SK-N-DZ (cell line): ENCODE data around the gene CCDC63.
"Not testable (repeated sequence)": the region's sequence is repeated elsewhere in the genome, so short reads cannot be mapped to it uniquely, and the experiment has no call there.

ENCODE experiments used
- DNase-seq: peaks from one replicate; pipeline ENCODE4 v3.0.0-alpha.2; 2015; ENCODE audit warnings: low spot score

The CCDC63 gene

DNA sequence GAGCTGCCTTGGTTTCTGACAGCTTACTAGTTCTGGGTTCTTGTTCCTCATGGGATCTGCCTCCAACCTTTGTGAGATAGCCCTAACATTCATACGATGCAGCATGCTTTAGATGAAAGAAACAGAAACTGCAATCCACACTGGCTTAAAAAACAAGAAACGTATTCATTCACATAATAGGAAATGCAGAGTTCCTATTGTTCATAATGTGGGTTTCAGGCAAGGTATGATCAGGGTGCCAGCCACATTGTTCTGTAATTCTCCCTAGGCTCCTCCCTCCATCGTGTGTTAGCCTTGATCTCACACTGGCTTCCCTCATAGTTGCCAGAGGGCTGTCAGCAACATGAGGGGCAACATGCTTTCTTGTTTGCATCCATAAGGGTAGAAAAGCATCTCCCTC, 2.7 kb upstream of the CCDC63 start:
- DNase-seq = no peak

DNA sequence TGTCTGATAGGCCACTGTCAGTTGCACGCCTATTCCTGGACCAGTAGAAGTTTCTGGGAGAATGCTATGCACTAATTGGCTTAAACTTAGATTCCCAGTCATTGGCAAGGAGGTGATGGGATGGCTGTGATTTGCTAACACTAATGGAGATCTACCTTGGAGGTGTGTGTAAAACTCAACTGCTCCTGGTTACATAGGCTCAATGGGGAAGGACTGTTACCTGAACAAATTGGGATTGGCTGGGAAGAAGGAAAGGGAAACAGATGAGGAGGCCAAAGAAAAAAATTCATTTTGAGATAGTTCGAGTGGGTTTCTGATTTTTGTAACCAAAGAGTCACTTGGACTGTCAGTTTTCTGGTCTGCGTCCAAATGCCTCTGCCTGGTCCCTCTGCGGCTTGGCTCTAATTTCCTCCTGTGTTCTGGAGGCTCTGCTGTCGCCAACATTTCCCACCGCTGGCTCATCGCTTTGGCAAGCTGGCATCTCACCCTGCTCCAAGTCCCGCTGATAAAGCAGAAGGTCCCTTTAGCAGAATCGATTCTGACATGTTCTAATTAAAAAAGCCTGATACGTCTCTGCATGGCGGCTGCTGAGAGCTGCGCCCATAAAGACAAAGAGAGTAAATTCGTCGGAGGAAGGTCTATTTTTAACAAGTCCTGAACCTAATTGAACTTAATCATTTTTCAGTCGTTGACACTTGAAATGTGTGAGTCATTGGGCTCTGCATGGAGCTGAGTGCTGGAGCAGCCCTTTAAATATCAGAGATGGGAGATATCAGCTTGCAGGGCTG, 2.0 kb upstream of the CCDC63 start:
- no peak for DNase-seq

DNA sequence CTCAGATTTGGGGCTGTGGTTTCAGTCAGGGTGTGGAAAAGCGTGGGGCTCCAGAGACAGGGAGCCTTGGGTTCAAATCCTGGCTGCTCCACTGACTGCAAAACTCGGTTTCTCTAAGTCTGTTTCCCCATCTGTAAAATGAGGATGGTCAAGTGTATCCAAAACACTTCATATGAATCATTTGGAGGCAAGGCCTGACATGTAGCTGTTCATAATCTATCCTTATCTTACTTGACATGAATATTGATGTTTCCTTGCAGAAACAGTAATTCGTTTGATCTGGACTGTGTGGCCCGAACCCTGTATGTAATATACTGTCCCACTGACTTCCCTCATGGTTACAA, 1.5 kb upstream of the CCDC63 start:
- no peak for DNase-seq

DNA sequence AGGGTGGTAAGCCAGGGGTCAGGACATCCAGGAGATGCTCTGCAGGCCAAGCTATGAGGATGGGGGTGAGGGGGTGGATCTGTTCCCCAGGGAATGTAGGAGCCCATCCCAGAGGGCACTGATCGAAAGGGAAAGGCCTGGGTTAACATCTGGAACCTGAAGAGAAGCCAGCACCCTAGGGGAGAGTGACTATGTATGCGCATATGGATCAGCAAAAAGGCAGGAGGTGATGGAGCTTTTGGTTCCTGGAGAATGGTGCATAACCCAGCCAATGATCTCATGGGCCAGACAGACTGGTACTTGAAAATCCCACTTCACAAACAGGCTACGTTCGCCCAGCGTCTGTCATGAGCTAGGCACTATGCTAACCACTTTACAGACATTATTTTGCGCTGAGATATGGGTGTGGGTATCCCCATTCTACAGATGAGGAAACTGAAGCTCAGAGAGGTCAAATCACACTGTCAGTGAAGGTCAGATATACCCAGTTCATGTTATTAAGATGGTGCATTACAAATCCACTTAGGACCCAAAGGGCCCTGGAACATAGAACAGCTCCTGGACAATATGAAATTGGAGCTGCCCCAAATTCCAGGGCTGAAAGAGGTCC, 1.6 kb downstream of the CCDC63 start:
- no peak for DNase-seq

DNA sequence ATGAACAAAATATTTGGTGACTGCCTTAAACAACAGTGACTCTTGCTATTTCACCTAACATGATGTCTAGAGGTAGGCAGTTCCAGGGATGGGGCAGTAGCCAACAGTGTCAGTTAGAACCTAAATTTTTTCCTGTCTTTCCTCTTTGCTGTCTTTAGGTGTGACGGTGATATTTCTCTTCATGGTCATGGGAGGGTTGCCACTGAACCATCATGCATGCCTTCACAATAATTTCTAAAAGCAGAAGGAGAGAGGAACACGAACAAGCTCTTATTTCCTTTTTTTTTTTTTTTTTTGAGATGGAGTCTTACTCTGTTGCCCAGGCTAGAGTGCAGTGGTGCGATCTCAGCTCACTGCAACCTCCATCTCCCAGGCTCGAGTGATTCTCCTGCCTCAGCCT, 2.4 kb downstream of the CCDC63 start:
- no peak for DNase-seq

DNA sequence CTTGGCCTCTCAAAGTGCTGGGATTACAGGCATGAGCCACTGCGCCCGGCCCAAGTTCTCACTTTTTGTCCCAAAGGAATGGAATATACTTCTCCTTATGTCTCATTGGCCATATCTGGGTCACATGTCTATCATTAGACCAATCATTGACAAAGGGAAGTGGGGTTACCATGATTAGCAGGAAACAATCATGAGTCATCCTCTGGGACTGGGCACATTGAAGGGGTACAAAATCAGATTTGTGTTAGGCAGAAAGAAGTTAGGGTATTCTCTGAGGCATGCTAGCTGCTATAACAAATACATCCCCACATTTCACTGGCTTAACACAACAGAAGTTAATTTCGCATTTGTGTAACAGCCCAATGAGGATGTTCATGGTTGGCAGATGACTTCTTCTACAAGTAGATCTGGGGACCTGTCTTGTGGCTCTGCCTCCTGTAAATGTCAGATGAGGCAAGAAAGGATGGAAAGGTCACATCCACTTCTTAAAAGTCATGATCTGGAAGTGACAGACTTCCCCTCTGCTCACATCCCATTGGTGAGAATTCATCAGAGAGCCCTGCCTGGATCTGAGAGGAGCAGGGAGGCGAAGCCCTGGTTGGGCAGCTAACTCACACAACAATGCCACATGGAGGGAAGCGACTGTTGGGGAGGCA, 3.1 kb downstream of the CCDC63 start:
- no peak for DNase-seq

DNA sequence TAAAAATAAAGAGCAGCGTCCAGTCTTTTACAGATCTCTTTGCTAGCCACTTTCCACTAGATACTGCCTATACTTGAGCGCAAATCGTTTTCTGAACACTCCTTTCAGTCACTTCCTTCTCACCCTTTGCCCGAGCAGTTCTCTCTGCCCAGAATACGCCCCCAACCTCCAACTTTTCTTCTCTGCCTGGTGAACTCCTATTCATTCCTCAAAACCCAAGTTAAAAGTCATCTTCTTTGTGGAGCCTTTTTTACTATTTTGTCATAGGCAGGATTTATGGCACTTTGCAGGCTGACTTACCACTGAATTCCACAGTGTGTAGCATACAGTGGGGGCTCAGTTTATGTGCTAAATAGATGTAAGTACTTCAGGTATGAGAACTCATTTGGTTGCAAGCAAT, 4.0 kb downstream of the CCDC63 start:
- DNase-seq = no peak

DNA sequence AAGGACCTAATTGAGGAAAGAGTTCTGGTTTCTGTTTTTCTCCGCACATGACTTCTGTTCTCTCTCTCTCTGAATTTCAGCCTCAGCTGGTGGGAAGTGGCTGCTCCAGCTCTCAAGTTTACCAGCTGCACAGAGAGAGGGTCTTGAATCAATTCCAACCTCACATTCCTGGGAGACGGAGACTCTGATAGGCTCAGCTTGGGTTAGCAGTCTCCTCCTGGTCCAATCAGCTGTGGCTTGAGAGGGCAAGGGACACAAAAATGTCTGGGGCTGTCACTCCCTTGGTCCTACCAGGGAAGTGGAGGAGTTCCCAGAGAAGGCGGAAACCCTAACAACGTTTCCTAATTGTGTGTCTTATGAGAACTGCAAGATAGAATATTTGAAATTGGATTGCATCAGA, 7.0 kb downstream of the CCDC63 start:
- DNase-seq = no peak

DNA sequence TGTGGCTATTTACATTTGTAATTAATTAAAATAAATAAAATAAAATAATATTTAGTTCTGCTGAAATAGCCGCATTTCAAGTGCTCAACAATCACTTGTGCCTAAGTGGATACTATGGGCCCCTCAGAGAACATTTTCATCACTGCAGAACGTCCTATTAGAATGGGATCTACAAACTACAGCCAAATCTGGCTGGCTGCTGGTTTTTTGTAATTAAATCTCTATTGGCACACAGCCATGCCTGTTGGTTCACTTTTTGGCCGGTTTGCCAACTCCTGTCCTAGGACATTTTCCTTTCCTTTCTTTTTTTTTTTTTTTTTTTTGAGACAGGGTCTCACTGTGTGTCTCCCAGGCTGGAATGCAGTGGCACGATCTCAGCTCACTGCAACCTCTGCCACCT, 9.8 kb downstream of the CCDC63 start:
- no peak for DNase-seq

DNA sequence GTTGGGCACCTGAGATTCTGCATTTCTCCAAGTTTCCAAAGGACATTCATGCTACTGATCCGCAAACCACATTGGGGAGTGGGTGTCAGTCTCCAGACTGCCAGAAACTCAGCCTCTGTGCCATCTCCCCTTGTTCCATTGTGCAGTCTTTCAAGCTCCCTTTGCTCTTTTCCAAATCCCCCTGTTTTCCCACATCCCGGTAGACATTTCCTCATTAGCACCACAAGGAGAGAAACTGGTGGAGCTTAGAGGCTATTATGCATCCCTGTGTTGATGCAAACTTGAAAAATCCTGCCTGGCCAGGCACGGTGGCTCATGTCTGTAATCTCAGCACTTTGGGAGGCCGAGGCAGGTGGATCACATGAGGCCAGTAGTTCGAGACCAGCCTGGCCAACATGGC, 10.7 kb downstream of the CCDC63 start:
- no peak for DNase-seq

DNA sequence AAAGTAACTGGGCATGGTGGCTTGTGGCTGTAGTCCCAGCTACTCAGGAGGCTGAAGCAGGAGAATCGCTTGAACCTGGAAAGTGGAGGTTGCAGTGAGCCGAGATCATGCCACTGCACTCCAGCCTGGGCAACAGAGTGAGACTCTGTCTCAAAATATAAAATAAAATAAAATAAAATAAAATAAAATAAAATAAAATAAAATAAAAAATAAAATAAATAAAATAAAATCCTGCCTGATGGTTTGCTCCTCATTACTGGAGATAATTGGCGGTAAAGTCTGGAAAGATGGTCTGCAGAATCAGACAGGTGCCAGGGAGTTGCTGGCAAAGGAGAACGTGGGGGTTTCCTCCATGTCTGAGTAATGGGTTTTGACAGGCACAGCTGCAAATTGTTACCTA, 11.2 kb downstream of the CCDC63 start:
- not testable (repeated sequence) for DNase-seq

DNA sequence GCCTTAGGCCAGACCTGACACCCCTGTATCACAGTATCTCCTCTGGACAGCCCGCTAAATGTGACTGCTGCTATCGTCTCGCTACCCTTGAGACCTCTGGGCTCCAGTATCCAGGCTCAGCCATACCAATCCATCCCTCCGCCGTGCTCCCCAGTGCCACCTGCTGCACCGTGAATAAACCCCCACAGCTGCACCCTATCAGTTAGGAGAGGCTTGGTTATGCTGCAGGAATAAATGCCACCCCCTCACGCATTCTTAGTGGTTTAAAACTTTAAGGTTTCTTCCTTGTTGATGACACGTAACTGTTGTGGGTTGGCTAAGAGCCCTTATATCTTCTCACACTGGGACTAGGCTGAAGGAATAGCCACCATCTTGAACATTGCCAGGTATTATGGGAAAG, 12.1 kb downstream of the CCDC63 start:
- no peak for DNase-seq

DNA sequence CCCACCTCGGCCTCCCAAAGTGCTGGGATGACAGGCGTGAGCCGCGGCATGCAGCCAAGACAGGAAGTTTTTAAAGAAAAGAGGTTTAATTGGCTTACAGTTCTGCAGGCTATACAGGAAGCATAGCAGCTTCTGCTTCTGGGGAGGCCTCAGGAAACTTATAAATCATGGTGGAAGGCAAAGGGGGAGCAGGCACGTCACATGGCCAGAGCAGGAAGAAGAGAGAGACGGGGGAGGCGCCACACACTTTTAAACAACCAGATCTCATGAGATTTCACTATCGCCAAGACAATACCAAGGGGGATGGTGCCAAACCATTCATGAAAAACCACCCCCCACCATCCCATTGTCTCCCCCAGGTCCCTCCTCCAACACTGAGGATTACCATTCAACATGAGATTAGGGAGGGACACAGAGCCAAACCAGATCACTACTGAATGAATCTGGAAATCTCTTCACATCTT, 14.1 kb downstream of the CCDC63 start:
- no peak for DNase-seq

DNA sequence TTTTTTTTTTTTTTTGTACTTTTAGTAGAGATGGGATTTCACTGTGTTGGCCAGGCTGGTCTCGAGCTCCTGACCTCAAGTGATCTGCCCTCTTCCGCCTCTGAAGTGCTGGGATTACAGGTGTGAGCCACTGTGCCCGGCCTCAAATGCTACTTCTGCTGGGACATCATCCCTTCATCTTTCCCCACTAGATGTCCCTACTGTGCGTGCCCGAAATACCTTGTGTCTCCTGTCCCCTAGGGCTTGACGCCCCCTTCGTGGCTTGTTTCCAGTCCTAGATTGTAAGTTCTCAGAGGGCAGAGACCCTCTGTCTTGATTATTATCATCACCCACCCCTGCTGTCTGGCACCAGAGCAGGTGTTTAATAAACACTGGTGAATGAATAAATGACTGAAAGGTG, 14.9 kb downstream of the CCDC63 start:
- no peak for DNase-seq

DNA sequence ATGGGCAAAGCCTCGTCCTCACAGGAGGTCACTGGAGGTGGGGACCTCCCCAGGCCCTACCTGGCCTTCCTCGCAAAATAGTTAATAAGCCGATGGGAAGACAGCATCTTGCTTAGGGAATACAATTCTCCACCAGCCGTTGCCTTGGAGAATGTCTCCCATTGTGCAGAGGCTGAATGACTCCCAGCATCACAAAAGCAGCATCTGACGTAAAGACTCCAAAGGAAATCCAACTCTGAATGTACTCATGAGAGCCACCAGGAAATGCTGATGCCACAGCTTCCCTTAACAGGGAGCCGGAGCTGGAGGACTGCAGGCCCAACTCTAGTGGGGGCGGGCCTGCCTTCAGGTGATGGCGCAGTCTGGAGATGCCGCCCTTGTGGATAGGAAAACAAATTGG, 15.5 kb downstream of the CCDC63 start:
- DNase-seq = no peak

DNA sequence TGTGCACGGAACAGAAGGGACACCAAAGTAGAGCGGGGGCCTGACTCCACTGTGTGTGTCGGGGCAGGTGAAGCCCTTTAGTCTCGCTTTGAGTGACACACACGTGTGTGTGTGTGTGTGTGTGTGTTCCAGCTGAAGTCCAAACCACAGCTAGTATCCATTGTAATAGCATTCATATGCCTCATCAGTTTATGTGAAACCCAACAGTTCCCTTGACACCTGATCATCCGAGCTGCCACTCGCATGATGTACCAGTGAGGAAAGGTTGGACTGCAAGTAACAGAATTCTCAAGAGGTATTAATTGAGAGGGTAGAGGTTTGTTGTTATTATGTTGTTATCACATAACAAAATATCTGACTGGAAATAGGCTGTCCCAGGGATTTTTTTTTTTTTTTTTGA, 16.4 kb downstream of the CCDC63 start:
- DNase-seq = no peak

DNA sequence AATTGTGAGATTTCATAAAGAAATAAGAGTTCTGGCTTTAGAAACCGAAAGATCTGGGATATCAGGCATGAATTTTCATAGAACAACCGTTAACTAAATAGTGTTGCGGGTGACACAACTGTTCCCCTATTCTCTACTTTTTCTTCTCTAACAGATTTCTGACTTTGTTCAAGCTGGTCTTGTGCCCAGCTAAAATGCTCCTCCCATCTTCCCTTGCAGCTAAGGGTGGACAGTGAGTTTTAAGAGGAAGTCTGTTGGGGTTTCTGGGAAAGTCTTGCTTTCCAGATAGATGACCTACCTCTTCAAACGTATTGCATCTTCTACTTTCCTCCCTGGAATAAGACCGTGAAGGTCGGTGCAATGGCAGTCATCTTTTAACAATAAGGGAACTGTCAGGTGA, 18.7 kb downstream of the CCDC63 start:
- DNase-seq = no peak

DNA sequence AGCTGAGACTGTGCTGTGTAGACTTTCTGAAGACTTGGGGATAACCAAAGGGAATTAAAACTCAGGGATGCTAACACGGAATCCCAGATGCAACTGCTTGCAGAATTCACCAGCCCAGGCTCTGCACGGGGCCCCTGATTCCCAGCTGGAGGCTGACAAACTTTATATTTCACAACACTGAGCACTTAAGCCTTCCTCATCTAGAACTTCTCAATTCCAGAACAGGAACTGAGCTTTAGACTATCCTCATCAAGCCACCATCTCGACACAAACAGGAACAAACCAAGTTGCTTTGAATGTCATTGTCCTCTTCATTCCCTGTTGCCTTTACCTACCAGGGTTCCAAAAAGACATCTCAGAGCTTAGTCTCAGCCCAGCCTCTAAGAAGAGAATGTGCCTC, 22.2 kb downstream of the CCDC63 start:
- DNase-seq = no peak

DNA sequence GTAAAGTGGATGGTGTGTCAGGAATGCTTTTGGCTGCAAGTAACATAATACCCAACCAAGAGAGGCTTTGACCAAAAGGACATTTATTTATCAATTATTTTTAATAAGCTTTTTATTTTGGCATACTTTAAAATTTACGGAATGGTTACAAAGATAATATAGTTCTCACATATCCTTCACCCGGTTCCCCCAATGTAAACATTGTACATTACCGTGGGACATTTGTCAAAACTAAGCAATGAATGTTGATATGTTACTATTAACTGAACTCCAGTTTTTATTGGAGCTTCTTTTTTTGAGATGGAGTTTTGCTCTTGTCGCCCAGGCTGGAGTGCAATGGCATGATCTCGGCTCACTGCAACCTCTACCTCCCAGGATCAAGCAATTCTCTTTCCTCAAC, 23.0 kb downstream of the CCDC63 start:
- no peak for DNase-seq

DNA sequence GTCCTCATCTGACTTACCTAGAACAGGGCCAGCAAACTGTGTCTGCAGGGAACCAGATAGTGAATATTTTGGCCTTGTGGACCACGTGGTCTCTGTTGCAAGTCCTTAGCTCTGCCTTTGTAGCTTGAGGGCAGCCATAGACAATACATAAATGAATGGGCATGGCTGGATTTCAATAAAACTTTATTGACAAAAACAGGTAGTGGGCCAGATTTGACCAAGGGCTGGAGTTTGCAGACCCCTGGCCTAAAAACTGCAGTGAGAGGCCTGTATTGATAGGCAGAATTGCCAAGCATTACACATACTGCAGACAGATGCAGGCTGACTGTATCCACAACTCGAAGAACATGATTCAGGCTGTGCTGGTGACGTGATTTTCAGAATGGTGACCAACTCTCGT, 25.3 kb downstream of the CCDC63 start:
- DNase-seq = no peak

DNA sequence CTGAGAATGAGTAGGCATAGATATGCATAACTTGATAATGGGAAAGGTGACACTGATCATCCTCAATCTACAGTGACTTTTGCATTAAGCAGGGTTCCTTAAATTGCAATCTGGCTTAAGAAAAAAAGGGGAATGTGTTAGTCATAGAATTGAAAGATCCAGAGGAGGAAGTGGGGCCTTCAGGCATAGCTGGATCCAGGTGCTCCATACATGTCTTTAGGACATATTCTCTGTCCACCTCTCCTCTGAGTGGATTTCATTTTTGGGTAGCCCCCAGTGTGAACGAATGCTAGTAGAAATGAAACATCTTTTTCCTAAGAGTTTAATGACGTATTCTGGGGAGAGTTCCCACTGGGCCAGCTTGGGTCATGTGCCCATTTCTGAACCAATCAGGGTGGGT, 27.6 kb downstream of the CCDC63 start:
- DNase-seq = no peak

DNA sequence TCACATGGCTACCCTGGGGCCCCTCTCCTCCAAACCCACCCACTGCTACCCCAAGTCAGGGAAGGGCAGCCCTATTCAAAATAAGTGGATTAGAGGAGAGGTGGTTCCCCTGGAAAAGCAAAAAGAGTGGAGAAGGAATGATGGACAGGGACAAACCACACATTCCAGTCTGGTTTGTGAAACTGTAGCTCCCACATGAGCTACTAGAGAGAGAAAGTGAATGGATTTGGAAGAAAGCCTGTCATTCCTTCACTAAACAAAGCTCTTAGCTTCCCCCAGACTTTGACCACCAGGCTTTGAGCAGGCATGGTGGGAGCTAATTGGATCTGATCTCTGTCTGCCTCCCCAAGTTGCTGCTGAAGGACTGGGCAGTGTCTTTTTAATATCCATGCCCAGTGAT, 28.0 kb downstream of the CCDC63 start:
- DNase-seq = no peak

DNA sequence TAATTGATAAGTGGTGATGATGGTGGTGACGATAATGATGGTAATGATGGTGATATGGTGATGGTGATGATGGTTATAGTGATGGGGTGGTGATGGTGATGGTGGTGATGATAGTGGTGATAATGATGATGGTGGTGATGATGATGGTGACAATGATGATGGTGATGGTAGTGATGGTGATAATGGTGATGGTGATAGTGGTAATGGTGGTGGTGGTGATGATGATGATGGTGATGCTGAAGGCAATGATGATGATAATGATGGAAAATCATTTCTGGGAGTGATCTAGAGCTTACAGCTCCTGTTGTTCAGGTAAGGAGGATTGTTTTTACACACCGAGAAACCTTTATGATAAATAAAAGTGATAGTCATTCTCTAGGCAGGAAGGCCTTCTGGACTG, 33.9 kb downstream of the CCDC63 start:
- no peak for DNase-seq
